ENCODE data around the gene ACOXL. TPM values are rescaled to one million over a fixed set of nuclear protein-coding genes. Genes with fewer than 3 reads are reported as not detected.
A peak's percentile ranks its signal among the peaks of the same experiment; 100 is the strongest.

Gene ACOXL
- total RNA-seq, 1 donor from 2014 or later = 1.1 TPM

DNA sequence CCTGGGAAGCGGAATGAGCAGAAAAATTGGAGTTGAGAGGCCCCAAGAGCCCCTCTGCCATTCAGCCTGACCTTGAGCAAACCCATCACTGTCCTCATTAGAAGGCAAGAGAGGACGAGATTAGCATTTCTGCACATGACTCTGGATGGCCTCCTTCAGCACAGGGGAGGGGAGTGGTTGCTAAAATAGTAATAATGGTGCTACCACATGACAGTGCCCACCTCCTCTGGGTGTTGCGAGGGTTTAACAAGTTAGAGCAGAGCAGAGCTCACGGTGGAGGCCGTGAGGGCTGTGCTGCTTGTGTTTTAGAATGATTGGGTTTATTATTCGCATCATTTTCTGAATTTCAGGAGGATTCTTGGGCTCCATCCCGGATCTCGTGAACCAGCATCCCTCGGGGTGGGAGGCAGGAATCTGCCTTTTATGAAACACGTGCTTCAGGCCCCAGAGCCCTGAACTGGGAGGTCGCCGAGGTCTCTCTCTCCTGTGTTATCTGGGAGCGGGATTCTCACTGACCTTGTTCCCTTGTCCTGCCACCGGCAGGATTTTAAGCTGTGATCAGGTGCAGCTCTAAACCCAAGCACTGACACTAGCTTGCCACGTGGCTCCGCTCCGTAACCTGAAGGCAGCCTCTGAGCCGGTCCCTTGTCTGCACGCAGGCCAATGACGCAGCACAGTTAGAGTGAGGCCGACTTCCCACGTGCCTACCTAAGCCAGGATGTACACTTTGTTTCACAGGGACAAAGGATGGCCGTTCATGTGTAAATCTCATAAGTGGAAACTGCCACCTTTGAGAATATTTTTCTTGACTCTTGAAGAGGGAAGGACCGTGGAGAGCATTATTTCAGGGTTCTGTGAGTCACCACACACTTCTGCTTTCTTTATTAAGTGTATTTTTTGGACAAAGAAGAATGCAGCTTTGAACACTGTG is 142.3 kb downstream of the ACOXL start:
- Mint-ChIP-seq H3K4me3 (no peak overlapping the region), H3K36me3 (ENCODE audit: low read depth) (peaks cover 6% of the 10 kb centered on the region), H3K9me3 (peaks cover 12% of the 10 kb centered on the region), H3K27me3 (ENCODE audit: insufficient read depth) (peaks cover 19% of the 10 kb centered on the region), H3K4me1 (ENCODE audit: low read depth) (peaks cover 55% of the 10 kb centered on the region), H3K27ac (no peak overlapping the region)
- intact Hi-C loops (cut with micrococcal nuclease) = no loop called here
- no peak for DNase-seq (ENCODE audit: low spot score)

DNA sequence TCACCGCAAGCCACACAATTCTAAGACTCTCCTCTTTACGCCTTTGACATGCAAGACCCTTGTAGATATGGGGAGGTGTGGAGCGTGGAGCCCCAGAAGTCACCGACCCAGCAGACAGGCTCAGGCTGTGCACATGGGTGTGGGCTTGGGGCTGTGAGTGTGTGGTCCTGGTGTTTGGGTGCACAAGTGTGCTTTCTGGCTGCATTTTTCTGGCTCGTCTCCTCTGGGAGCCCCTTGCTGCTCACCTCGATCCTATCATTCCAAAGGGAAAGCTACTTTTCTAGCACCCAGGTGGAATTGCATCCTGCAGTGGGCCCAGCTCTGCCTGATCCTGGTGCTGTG is 143.0 kb downstream of the ACOXL start:
- DNase-seq (ENCODE audit: low spot score) = no peak
- Mint-ChIP-seq H3K4me1 (ENCODE audit: low read depth) (peaks cover 49% of the 10 kb centered on the region), H3K36me3 (ENCODE audit: low read depth) (peaks cover 6% of the 10 kb centered on the region), H3K27me3 (ENCODE audit: insufficient read depth) (peaks cover 23% of the 10 kb centered on the region), H3K9me3 (peaks cover 12% of the 10 kb centered on the region), H3K27ac (no peak overlapping the region), H3K4me3 (no peak overlapping the region)
- intact Hi-C loops (cut with micrococcal nuclease) = no loop called here

DNA sequence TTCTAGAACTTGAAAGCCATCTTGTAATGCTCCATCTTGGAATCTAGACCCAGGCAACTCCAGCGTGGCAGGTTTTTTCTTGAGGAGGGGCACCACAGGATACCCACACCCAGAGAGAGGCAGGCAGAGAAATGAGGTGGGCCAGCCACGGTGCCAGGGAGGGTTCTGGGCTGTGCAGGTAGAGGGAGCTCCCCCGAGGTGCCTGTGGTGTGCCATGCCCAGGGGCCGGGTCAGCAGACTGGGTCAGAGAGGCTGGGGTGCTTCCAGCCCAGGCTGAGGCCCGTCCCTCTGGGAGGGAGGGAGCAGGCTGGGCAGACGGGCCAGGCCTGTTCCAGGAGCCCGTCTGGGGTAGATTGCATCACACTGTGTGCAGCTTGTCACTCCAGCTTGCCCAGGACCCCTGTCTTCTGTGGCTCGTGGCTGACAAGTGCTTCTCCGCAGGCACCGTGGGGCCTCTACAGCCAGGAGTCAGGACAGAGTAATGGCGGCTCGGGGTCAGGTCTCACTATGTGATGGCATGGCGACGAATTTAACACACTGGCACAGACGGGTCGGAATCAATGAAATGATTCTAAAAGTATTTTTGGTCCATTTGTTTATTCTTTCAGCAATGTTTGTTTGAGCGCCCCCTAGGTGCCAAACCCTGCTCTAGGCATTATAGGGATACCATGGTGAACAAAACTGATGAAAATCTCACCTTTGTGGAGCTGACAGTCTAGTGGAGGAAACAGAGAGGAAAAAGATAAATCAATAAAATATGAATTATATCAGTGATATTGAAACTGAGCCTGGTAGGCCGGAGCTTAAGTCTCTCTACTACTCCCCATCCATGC is 144.0 kb downstream of the ACOXL start:
- Mint-ChIP-seq H3K27ac (no peak overlapping the region), H3K4me1 (ENCODE audit: low read depth) (peaks cover 39% of the 10 kb centered on the region), H3K9me3 (peaks cover 12% of the 10 kb centered on the region), H3K4me3 (no peak overlapping the region), H3K27me3 (ENCODE audit: insufficient read depth) (peaks cover 25% of the 10 kb centered on the region), H3K36me3 (ENCODE audit: low read depth) (peaks cover 6% of the 10 kb centered on the region)
- intact Hi-C loops (cut with micrococcal nuclease) = no loop called here
- DNase-seq (ENCODE audit: low spot score) = no peak

DNA sequence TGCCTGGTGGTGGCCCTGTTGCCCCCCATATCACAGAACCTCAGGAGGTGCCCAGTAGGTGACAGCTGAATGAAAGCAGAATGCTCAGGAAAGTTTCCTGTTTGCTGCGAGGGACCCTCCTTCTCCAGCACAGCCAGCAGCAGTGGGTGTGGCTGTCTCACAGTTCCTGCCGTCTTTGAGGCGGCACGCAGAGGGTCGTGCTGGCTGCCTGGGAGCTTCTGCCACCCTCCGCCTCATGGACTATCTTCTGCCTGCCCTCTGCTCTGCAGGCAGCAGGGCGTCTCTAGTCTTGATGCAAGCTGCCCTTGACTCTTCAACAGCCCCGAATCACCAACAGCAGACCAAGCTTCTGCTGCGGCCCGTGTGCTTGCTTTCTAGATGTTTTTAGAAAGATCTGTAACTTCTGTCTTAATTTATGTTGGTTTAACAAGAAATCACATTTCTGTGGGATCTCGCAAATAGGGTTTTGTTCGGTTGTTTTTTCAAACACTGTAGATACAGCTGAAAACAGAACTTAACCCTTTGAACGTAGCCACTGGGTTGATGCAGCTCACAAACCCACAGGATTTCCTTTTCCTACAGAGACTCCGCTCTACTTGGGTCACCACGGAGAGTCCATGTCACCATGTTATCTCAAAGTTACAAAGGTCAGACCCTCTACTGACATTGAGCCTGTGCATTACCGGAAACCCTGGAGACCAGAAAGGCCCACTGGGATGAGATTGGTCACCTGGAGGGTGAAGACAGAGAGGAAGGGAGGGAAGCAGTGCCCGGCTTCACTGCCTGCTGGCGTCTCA is 144.9 kb downstream of the ACOXL start:
- no peak overlapping the region for H3K4me3 Mint-ChIP-seq
- no peak for DNase-seq (ENCODE audit: low spot score)
- intact Hi-C loops (cut with micrococcal nuclease) = no loop called here
- H3K27ac Mint-ChIP-seq = no peak overlapping the region
- H3K9me3 Mint-ChIP-seq = peaks cover 21% of the 10 kb centered on the region
- H3K36me3 Mint-ChIP-seq (ENCODE audit: low read depth) = peaks cover 8% of the 10 kb centered on the region
- peaks cover 28% of the 10 kb centered on the region for H3K27me3 Mint-ChIP-seq (ENCODE audit: insufficient read depth)
- H3K4me1 Mint-ChIP-seq (ENCODE audit: low read depth) = peaks cover 39% of the 10 kb centered on the region

DNA sequence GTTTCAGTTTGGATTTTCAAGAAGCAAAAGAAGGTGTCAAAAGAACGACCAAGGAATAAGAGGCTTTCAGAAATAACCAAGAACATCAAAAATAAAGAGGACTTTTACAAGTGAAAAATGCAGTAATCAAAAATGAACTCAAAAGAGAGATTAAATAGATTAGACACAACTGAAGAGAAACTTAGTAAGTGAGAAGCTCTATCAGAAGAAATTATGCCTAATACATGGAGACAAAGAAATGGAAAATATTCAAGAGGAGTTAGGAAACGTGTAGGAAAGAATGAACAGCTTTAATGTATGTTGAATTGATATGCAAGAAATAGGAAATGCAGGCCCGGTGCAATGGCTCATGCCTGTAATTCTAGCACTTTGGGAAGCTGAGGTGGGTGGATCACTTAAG is 145.8 kb downstream of the ACOXL start:
- Mint-ChIP-seq H3K27me3 (ENCODE audit: insufficient read depth) (peaks cover 29% of the 10 kb centered on the region), H3K9me3 (peaks cover 22% of the 10 kb centered on the region), H3K4me1 (ENCODE audit: low read depth) (peaks cover 31% of the 10 kb centered on the region), H3K27ac (no peak overlapping the region), H3K36me3 (ENCODE audit: low read depth) (peaks cover 8% of the 10 kb centered on the region), H3K4me3 (no peak overlapping the region)
- intact Hi-C loops (cut with micrococcal nuclease) = no loop called here
- DNase-seq (ENCODE audit: low spot score) = no peak

DNA sequence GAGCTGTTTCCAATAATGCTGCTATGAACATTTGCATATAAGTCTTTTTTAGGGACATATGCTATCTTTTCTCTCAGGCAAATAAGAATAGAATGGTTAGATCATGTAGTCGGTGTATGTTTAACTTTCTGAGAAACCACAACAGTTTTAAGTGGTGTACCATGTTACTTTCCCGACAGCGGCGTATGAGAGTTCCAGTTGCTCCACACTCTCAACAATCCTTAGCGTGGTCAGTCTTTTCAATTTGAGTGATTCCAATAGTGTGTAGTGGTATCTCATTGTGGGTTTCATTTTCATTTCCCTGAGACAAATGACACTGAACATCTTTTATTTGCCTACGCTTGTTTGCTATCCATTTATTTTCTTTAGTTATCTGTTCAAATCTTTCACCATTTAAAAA is 149.5 kb downstream of the ACOXL start:
- Mint-ChIP-seq H3K36me3 (ENCODE audit: low read depth) (peaks cover 8% of the 10 kb centered on the region), H3K4me1 (ENCODE audit: low read depth) (peaks cover 22% of the 10 kb centered on the region), H3K4me3 (no peak overlapping the region), H3K27ac (peak overlapping the region; percentile 19), H3K9me3 (peaks cover 22% of the 10 kb centered on the region), H3K27me3 (ENCODE audit: insufficient read depth) (peaks cover 45% of the 10 kb centered on the region)
- no peak for DNase-seq (ENCODE audit: low spot score)
- intact Hi-C loops (cut with micrococcal nuclease) = loop anchor here (1.0 to 5.0 kb wide), 7 partner anchors 11 to 210 kb away; no protein-coding TSS in a partner anchor

- Mint-ChIP-seq H3K27me3 (ENCODE audit: insufficient read depth) (peaks cover 48% of the 10 kb centered on the region), H3K27ac (no peak overlapping the region), H3K36me3 (ENCODE audit: low read depth) (peaks cover 4% of the 10 kb centered on the region), H3K4me1 (ENCODE audit: low read depth) (peaks cover 10% of the 10 kb centered on the region), H3K9me3 (peaks cover 16% of the 10 kb centered on the region), H3K4me3 (no peak overlapping the region)
- no peak for DNase-seq (ENCODE audit: low spot score)
- intact Hi-C loops (cut with micrococcal nuclease) = loop anchor here (2.0 to 5.0 kb wide), 3 partner anchors 17 to 209 kb away; no protein-coding TSS in a partner anchor
These were observed 151.0 kb downstream of the ACOXL start for GRCh38 chr2:110883406-110883805.

- no peak overlapping the region for H3K4me3 Mint-ChIP-seq
- H3K4me1 Mint-ChIP-seq (ENCODE audit: low read depth) = peaks cover 10% of the 10 kb centered on the region
- peaks cover 12% of the 10 kb centered on the region for H3K9me3 Mint-ChIP-seq
- peaks cover 54% of the 10 kb centered on the region for H3K27me3 Mint-ChIP-seq (ENCODE audit: insufficient read depth)
- no peak overlapping the region for H3K27ac Mint-ChIP-seq
- no peak for DNase-seq (ENCODE audit: low spot score)
- peaks cover 2% of the 10 kb centered on the region for H3K36me3 Mint-ChIP-seq (ENCODE audit: low read depth)
- intact Hi-C loops (cut with micrococcal nuclease) = no loop called here
These were observed 152.9 kb downstream of the ACOXL start for GRCh38 chr2:110885256-110885655.

GRCh38 chr2:110886826-110887573 is 154.6 kb downstream of the ACOXL start:
- H3K4me1 Mint-ChIP-seq (ENCODE audit: low read depth) = peaks cover 4% of the 10 kb centered on the region
- no peak overlapping the region for H3K4me3 Mint-ChIP-seq
- no peak overlapping the region for H3K27ac Mint-ChIP-seq
- DNase-seq (ENCODE audit: low spot score) = no peak
- H3K27me3 Mint-ChIP-seq (ENCODE audit: insufficient read depth) = peaks cover 47% of the 10 kb centered on the region
- H3K9me3 Mint-ChIP-seq = peaks cover 10% of the 10 kb centered on the region
- peaks cover 1% of the 10 kb centered on the region for H3K36me3 Mint-ChIP-seq (ENCODE audit: low read depth)
- intact Hi-C loops (cut with micrococcal nuclease) = no loop called here

DNA sequence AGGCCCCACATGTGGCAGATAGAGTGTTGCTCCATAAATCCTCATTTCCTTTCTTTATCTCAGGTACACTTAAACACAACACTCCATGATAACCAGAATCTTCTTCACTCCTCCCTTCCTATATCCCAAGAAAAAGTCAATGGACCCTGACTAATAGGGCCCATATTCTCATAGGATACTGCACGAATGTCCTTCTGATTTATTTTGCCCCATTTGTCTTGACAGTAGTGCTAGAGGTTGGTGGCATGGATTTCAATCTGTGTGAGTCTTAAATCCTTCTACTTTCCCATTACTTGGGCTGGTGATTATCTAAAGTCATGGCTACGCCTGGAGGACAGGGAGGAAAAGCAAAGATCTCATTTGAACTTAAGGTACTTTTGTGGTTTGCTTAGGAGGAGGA is 156.0 kb downstream of the ACOXL start:
- intact Hi-C loops (cut with micrococcal nuclease) = no loop called here
- Mint-ChIP-seq H3K27ac (no peak overlapping the region), H3K4me3 (no peak overlapping the region), H3K27me3 (ENCODE audit: insufficient read depth) (peaks cover 51% of the 10 kb centered on the region), H3K36me3 (ENCODE audit: low read depth) (peaks cover 1% of the 10 kb centered on the region), H3K4me1 (ENCODE audit: low read depth) (no peaks in the 10 kb centered on the region), H3K9me3 (peaks cover 7% of the 10 kb centered on the region)
- no peak for DNase-seq (ENCODE audit: low spot score)

GRCh38 chr2:110891626-110892025 is 159.3 kb downstream of the ACOXL start:
- H3K4me3 Mint-ChIP-seq = no peak overlapping the region
- H3K27me3 Mint-ChIP-seq (ENCODE audit: insufficient read depth) = peaks cover 52% of the 10 kb centered on the region
- H3K27ac Mint-ChIP-seq = no peak overlapping the region
- H3K36me3 Mint-ChIP-seq (ENCODE audit: low read depth) = peaks cover 1% of the 10 kb centered on the region
- no peaks in the 10 kb centered on the region for H3K4me1 Mint-ChIP-seq (ENCODE audit: low read depth)
- intact Hi-C loops (cut with micrococcal nuclease) = no loop called here
- no peak for DNase-seq (ENCODE audit: low spot score)
- peaks cover 10% of the 10 kb centered on the region for H3K9me3 Mint-ChIP-seq

- H3K27me3 Mint-ChIP-seq (ENCODE audit: insufficient read depth) = peaks cover 48% of the 10 kb centered on the region
- no peak overlapping the region for H3K27ac Mint-ChIP-seq
- no peak for DNase-seq (ENCODE audit: low spot score)
- peaks cover 3% of the 10 kb centered on the region for H3K9me3 Mint-ChIP-seq
- no peak overlapping the region for H3K4me3 Mint-ChIP-seq
- peaks cover 1% of the 10 kb centered on the region for H3K36me3 Mint-ChIP-seq (ENCODE audit: low read depth)
- intact Hi-C loops (cut with micrococcal nuclease) = no loop called here
- H3K4me1 Mint-ChIP-seq (ENCODE audit: low read depth) = no peaks in the 10 kb centered on the region
These were observed 163.9 kb downstream of the ACOXL start for GRCh38 chr2:110896226-110896625.

All from activated T-helper 1 cell treated with anti-CD3 and anti-CD28 coated beads, Interleukin-12 subunit alpha, Interleukin-12 subunit beta, Interleukin-2, Interleukin-4 antibody, amounts not matched to agents 30 ng/mL and 10 ng/mL and 1 ng/mL, durations not matched to agents 14 hours and 24 hours and 36 hours (primary cell).